GM23248 (cell line): ENCODE data around the gene KCNMA1. TPM values are rescaled to one million over a fixed set of nuclear protein-coding genes. Genes with fewer than 3 reads are reported as not detected.

ENCODE experiments used
- DNase-seq: peaks from one replicate; pipeline ENCODE4 v3.0.0-alpha.2; 2015
- H2AFZ ChIP-seq: fragments of 200-600 bp; sonication (generic); 2 replicates; pipeline ENCODE4 v1.6.1; 2016; ENCODE audit warnings: antibody characterized with exemption
- H3F3A ChIP-seq: fragments of 200-600 bp; sonication (generic); 2 replicates; pipeline ENCODE4 v1.6.1; 2016; ENCODE audit warnings: mild to moderate bottlenecking, antibody characterized with exemption, mixed run types; ENCODE audit not compliant: insufficient read depth
- H3K27ac ChIP-seq: fragments of 200-600 bp; sonication (generic); 2 replicates; pipeline ENCODE4 v1.5.1; 2016; ENCODE audit warnings: mild to moderate bottlenecking
- H3K27me3 ChIP-seq: fragments of 200-600 bp; sonication (generic); replicated peaks from 2 replicates; pipeline ENCODE4 v1.6.1; 2016; ENCODE audit warnings: mild to moderate bottlenecking; ENCODE audit not compliant: insufficient read depth
- H3K36me3 ChIP-seq: fragments of 200-600 bp; sonication (generic); 2 replicates; pipeline ENCODE4 v1.6.1; 2016; ENCODE audit warnings: low read depth, mild to moderate bottlenecking
- H3K4me1 ChIP-seq: fragments of 200-600 bp; sonication (generic); 2 replicates; pipeline ENCODE4 v1.6.1; 2016; ENCODE audit warnings: mild to moderate bottlenecking; ENCODE audit not compliant: insufficient read depth
- H3K4me2 ChIP-seq: fragments of 200-600 bp; sonication (generic); one replicate; pipeline ENCODE4 v1.6.1; 2016; ENCODE audit warnings: mild to moderate bottlenecking; ENCODE audit not compliant: unreplicated experiment
- H3K4me3 ChIP-seq: fragments of 200-600 bp; sonication (generic); 2 replicates; pipeline ENCODE4 v1.5.1; 2016; ENCODE audit warnings: mild to moderate bottlenecking
- H3K79me2 ChIP-seq: fragments of 200-600 bp; sonication (generic); 2 replicates; pipeline ENCODE4 v1.6.1; 2016; ENCODE audit warnings: mild to moderate bottlenecking; ENCODE audit not compliant: insufficient read depth
- H3K9ac ChIP-seq: fragments of 200-600 bp; sonication (generic); 2 replicates; pipeline ENCODE4 v1.6.1; 2016; ENCODE audit warnings: mild to moderate bottlenecking
- H3K9me2 ChIP-seq: fragments of 200-600 bp; sonication (generic); 2 replicates; pipeline ENCODE4 v1.6.1; 2016; ENCODE audit warnings: mixed run types, mild to moderate bottlenecking, moderate library complexity; ENCODE audit not compliant: insufficient read depth
- H3K9me3 ChIP-seq: fragments of 200-600 bp; sonication (generic); one replicate; pipeline ENCODE4 v1.6.1; 2017; ENCODE audit warnings: low read depth
- H4K20me1 ChIP-seq: fragments of 200-600 bp; sonication (generic); 2 replicates; pipeline ENCODE4 v1.6.0; 2016; ENCODE audit not compliant: insufficient read depth
- EZH2 ChIP-seq: fragments of 200-600 bp; sonication (generic); IDR thresholded peaks from 2 replicates; pipeline ENCODE4 v1.6.1; 2018; ENCODE audit warnings: antibody characterized with exemption, mild to moderate bottlenecking; ENCODE audit not compliant: insufficient read depth, poor library complexity, severe bottlenecking
- EZH2phosphoT487 ChIP-seq: fragments of 200-600 bp; sonication (generic); IDR thresholded peaks from 2 replicates; pipeline ENCODE4 v1.6.1; 2018; ENCODE audit warnings: antibody characterized with exemption, moderate library complexity, mild to moderate bottlenecking, low read depth; ENCODE audit not compliant: insufficient read depth
- WGBS, 2 experiments: methylation state at CpG; one replicate each; pipeline ENCODE4 v1.1.6; 2015 to 2017; ENCODE audit warnings: low lambda C conversion rate in 2 of 2, low coverage in 1 of 2; ENCODE audit errors: missing lambda C conversion rate in 2 of 2; 5-methylcytosine and 5-hydroxymethylcytosine counted together
- in situ Hi-C: fragments of 300-500 bp; cut with MboI; formaldehyde crosslinking; loops from 2 replicates; pipeline ENCODE4 v1.15.0; 2020
- polyA plus RNA-seq: library from polyadenylated mRNA; unstranded; fragments of >200 nt; fragmentation: Nextera tagmentation; extraction: Ambion mirVana; gene quantifications from 2 replicates; pipeline ENCODE4 v1.2.1, GENCODE V29; 2016
- total RNA-seq: library from RNA; depleted of rRNA; stranded (reverse); fragments of >200 nt; shearing (Covaris generic); gene quantifications from 2 replicates; pipeline ENCODE4 v1.2.3, GENCODE V29; 2014

The KCNMA1 gene
- total and polyA plus RNA-seq, 2 experiments from 2014 or later: 14.2 to 25.1 TPM

DNA sequence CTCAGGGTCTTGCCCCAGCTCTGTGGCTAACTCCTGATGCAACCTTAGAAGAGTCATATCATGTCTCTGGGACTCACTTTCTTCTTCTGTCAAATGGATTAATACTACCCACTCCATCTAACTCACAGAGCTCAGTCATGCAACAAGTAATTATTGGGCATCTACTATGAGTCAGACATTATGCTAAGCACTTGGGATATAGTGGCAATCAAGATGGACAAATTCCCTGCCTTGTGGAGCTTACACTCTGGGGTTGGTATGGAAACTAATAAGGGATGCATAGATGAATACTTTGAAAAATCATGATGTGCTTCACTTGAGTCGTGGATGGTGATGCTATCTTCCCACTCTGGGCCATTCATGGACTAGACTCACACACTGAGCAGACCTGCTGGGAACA is 88.9 kb downstream of the KCNMA1 start:
- in situ Hi-C loops: no loop called here
- Histone ChIP-seq H3K9ac (no peak overlapping the region), H3K27ac (no peak overlapping the region), H3K4me1 (no peaks in the 10 kb centered on the region; the same call in 1 of the 2 replicates), H3K9me3 (no peaks in the 10 kb centered on the region), H3K36me3 (no peaks in the 10 kb centered on the region), H3K27me3 (no peaks in the 10 kb centered on the region), H2AFZ (no peak overlapping the region), H4K20me1 (no peaks in the 10 kb centered on the region), H3K79me2 (no peaks in the 10 kb centered on the region), H3K9me2 (no peaks in the 10 kb centered on the region), H3K4me3 (no peak overlapping the region), H3F3A (no peaks in the 10 kb centered on the region), H3K4me2 (no peak overlapping the region)
- DNase-seq: no peak
- TF ChIP-seq EZH2phosphoT487 (no peak), EZH2 (no peak)
- 86 to 94% methylated on average over 1 of the region's 1 CpG for WGBS, 2 experiments

DNA sequence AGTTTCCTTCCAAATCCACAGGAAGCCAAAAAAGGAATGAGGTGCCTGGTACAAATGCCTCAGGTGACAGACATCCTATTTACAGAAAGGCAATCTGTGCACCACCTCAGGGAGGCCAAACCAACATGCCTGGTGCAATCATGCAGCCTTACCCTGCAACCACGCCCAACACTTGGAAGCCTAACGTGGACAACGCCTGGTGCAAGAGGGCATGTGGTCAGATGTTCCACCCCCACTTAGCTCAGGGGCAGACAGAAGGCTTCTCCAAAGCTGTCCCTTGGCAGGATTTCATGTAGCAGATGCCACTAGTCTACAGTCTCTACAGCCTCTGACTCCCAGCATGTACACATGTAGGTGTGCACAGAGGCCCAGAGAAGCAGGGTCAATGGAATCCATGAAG is 89.5 kb downstream of the KCNMA1 start:
- no peak overlapping the region for H3K27ac ChIP-seq
- H2AFZ ChIP-seq: no peak overlapping the region
- TF ChIP-seq EZH2phosphoT487 (no peak), EZH2 (no peak)
- WGBS, 2 experiments: 81 to 92% methylated on average over 3 of the region's 3 CpGs
- no peaks in the 10 kb centered on the region for H3F3A ChIP-seq
- H3K79me2 ChIP-seq: no peaks in the 10 kb centered on the region
- no peak overlapping the region for H3K4me3 ChIP-seq
- in situ Hi-C loops: no loop called here
- no peak for DNase-seq
- H3K4me2 ChIP-seq: no peak overlapping the region
- no peaks in the 10 kb centered on the region for H3K36me3 ChIP-seq
- H3K9me3 ChIP-seq: no peaks in the 10 kb centered on the region
- no peaks in the 10 kb centered on the region for H3K9me2 ChIP-seq
- no peaks in the 10 kb centered on the region for H3K27me3 ChIP-seq
- H4K20me1 ChIP-seq: no peaks in the 10 kb centered on the region; the same call in 1 of the 2 replicates
- no peak overlapping the region for H3K9ac ChIP-seq
- no peaks in the 10 kb centered on the region; the same call in 1 of the 2 replicates for H3K4me1 ChIP-seq

DNA sequence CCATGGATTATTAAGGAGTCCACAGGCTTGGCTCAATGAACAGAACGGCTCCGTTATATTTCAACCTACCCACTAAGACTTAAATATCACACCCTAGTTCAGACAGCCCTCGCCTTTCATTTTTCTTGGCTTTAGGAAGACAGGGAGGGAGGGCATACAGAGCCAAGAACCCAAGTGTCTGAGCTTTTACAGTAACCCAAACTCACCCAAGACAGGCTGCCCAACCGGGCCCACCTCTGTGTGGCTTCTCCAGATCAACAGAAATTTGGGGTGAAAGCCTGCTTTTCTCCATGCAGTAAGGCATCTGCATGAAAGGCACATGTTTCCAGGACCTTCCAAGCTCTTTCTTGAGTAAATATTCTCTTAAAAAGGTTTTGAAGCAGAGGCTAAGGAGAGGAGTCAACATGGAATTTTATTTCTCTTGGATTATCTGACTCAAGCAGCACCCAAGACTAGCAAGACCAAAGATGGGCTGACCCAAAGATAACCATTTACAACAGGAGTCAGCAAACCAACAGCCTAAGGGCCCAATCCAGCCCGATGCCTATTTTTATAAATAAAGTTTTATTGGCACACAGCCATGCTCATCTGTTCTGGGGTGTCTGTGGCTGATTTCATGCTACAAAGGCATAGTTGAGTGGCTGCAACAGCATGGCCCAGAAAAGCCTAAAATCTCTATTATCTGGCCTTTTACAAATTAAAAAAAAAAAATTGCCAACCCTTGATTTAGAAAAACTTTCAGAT is 90.1 kb downstream of the KCNMA1 start:
- H3K27ac ChIP-seq: no peak overlapping the region
- H3K79me2 ChIP-seq: no peaks in the 10 kb centered on the region
- no peaks in the 10 kb centered on the region for H3K9me3 ChIP-seq
- no peaks in the 10 kb centered on the region; the same call in 1 of the 2 replicates for H3K4me1 ChIP-seq
- DNase-seq: no peak
- in situ Hi-C loops: no loop called here
- no peaks in the 10 kb centered on the region for H3K9me2 ChIP-seq
- H4K20me1 ChIP-seq: no peaks in the 10 kb centered on the region; the same call in 1 of the 2 replicates
- TF ChIP-seq EZH2 (no peak), EZH2phosphoT487 (no peak)
- H3F3A ChIP-seq: no peaks in the 10 kb centered on the region
- no peak overlapping the region for H3K4me2 ChIP-seq
- no peak overlapping the region for H3K9ac ChIP-seq
- H2AFZ ChIP-seq: no peak overlapping the region
- H3K36me3 ChIP-seq: no peaks in the 10 kb centered on the region
- H3K27me3 ChIP-seq: no peaks in the 10 kb centered on the region
- 79 to 88% methylated on average over 5 of the region's 5 CpGs for WGBS, 2 experiments
- H3K4me3 ChIP-seq: no peak overlapping the region

DNA sequence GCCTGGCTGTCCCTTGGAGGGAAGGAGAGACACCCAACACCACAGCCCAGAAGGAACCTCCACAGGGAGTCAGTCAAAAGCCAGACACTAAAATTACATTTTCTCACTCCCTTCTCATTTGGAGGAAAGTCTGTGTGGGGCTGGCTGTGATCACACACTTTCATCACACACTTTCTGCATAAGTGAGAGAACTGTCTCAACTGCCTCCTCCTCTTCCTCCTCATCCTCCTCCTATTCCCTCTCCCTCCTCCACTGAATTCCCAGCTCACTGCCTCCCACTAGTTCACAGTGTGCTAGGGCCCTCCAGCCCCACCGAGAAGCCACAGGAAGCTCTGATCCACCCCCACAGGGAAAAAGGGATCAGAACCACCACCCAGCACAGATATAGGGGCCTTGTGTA is 91.6 kb downstream of the KCNMA1 start:
- Histone ChIP-seq H3K4me2 (no peak overlapping the region), H3K9me3 (no peaks in the 10 kb centered on the region), H3K4me1 (no peaks in the 10 kb centered on the region; the same call in 1 of the 2 replicates), H3K27ac (no peak overlapping the region), H3K36me3 (no peaks in the 10 kb centered on the region), H3F3A (no peaks in the 10 kb centered on the region), H3K4me3 (no peak overlapping the region), H4K20me1 (no peaks in the 10 kb centered on the region; the same call in 1 of the 2 replicates), H2AFZ (no peak overlapping the region), H3K27me3 (no peaks in the 10 kb centered on the region), H3K9me2 (no peaks in the 10 kb centered on the region), H3K79me2 (no peaks in the 10 kb centered on the region), H3K9ac (no peak overlapping the region)
- no peak for TF ChIP-seq EZH2
- TF ChIP-seq EZH2phosphoT487: no peak
- 64 to 73% methylated on average over 1 of the region's 1 CpG for WGBS, 2 experiments
- in situ Hi-C loops: no loop called here
- DNase-seq: no peak
